ENCODE data around the gene NTN4.

DNA sequence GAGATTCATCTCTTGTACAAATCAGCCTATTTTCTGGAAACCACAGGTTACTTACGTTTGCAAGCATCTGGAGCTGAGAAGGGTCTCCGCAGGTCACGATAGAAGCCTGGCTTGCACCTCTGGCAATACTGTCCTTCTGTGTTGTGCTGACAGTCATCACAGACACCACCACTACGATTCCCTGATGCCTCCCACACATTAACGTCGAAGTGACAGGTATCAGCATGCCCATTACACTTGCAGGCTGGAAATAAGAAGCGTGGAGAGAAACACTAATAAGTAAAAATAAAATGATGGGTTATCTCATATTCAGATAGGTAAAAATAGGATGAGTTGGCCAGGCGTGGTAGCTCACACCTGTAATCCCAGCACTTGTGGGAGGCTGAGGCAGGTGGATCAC, 80.2 kb downstream of the NTN4 start:
- TF ChIP-seq, protein P1, sequence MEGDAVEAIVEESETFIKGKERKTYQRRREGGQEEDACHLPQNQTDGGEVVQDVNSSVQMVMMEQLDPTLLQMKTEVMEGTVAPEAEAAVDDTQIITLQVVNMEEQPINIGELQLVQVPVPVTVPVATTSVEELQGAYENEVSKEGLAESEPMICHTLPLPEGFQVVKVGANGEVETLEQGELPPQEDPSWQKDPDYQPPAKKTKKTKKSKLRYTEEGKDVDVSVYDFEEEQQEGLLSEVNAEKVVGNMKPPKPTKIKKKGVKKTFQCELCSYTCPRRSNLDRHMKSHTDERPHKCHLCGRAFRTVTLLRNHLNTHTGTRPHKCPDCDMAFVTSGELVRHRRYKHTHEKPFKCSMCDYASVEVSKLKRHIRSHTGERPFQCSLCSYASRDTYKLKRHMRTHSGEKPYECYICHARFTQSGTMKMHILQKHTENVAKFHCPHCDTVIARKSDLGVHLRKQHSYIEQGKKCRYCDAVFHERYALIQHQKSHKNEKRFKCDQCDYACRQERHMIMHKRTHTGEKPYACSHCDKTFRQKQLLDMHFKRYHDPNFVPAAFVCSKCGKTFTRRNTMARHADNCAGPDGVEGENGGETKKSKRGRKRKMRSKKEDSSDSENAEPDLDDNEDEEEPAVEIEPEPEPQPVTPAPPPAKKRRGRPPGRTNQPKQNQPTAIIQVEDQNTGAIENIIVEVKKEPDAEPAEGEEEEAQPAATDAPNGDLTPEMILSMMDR (IDR thresholded peaks at IDR 0.05; ENCODE audit: low read length), result no peak
- TF ChIP-seq EZH2 (IDR thresholded peaks at IDR 0.05; ENCODE audit: borderline replicate concordance, low read length), result no peak

Measured in OCI-LY1 (cell line).